Keratinocyte (primary cell): ENCODE measurements around the gene TBC1D20. TPM values are rescaled to one million over a fixed set of nuclear protein-coding genes. Genes with fewer than 3 reads are reported as not detected.

Experiments
- DNase-seq: peaks from one replicate; pipeline ENCODE4 v3.0.0-alpha.2; 2011; ENCODE audit warnings: low read depth, missing footprints, low spot score
- FAIRE-seq: peaks from 2 replicates; lab custom pipeline; 2011; peaks lifted over from hg19 to GRCh38; lab: Jason Lieb, UNC
- H2AFZ ChIP-seq: 2 replicates; pipeline ENCODE4 v1.6.0; 2012; ENCODE audit warnings: low read length, control low read depth, inconsistent platforms; ENCODE audit not compliant: control insufficient read depth
- H3K27ac ChIP-seq: 2 replicates; pipeline ENCODE4 v1.5.1; 2011; ENCODE audit warnings: low read length; ENCODE audit not compliant: control insufficient read depth, insufficient read depth
- H3K27me3 ChIP-seq: 3 replicates; pipeline ENCODE4 v1.6.0; 2011; ENCODE audit warnings: low read length; ENCODE audit not compliant: control insufficient read depth, insufficient read depth; ENCODE audit errors: extremely low read depth
- H3K36me3 ChIP-seq, 2 experiments: 2 replicates in 1 of 2; 3 replicates in 1 of 2; pipeline ENCODE4 v1.5.1; 2011; ENCODE audit warnings: low read length in 2 of 2, mild to moderate bottlenecking in 1 of 2; ENCODE audit not compliant: control insufficient read depth in 2 of 2, insufficient read depth in 2 of 2; ENCODE audit errors: extremely low read depth in 1 of 2
- H3K4me1 ChIP-seq: 3 replicates; pipeline ENCODE4 v1.5.1; 2011; ENCODE audit warnings: low read length; ENCODE audit not compliant: control insufficient read depth, insufficient read depth; ENCODE audit errors: extremely low read depth
- H3K4me2 ChIP-seq: 3 replicates; pipeline ENCODE4 v1.6.0; 2011; ENCODE audit warnings: low read depth, low read length; ENCODE audit not compliant: control insufficient read depth, insufficient read depth; ENCODE audit errors: extremely low read depth
- H3K4me3 ChIP-seq, 3 experiments: fragments of 200-600 bp in 1 of 3; sonication (generic) in 1 of 3; 2 replicates in 2 of 3; 3 replicates in 1 of 3; pipeline ENCODE4 v1.5.1; 2011 to 2016; ENCODE audit warnings: low read length in 3 of 3, mild to moderate bottlenecking in 3 of 3, control low read depth in 2 of 3, inconsistent platforms in 1 of 3, low read depth in 1 of 3, mixed read lengths in 1 of 3, mixed run types in 1 of 3, moderate library complexity in 1 of 3; ENCODE audit not compliant: control insufficient read depth in 2 of 3, insufficient read depth in 2 of 3; ENCODE audit errors: extremely low read depth in 1 of 3
- H3K79me2 ChIP-seq: 2 replicates; pipeline ENCODE4 v1.6.0; 2012; ENCODE audit warnings: low read length; ENCODE audit not compliant: control insufficient read depth, insufficient read depth
- H3K9ac ChIP-seq: 3 replicates; pipeline ENCODE4 v1.6.0; 2011; ENCODE audit warnings: low read length; ENCODE audit not compliant: control insufficient read depth, insufficient read depth; ENCODE audit errors: extremely low read depth
- H3K9me1 ChIP-seq: 3 replicates; pipeline ENCODE4 v1.6.0; 2011; ENCODE audit warnings: low read length; ENCODE audit not compliant: control insufficient read depth, insufficient read depth; ENCODE audit errors: extremely low read depth
- H3K9me3 ChIP-seq: 2 replicates; pipeline ENCODE4 v1.5.1; 2012; ENCODE audit warnings: low read depth, low read length; ENCODE audit not compliant: control insufficient read depth
- H4K20me1 ChIP-seq: 3 replicates; pipeline ENCODE4 v1.6.0; 2011; ENCODE audit warnings: low read length; ENCODE audit not compliant: control insufficient read depth, insufficient read depth; ENCODE audit errors: extremely low read depth
- EZH2 ChIP-seq: IDR thresholded peaks from one replicate; pipeline ENCODE4 v1.6.1; 2012; ENCODE audit warnings: inconsistent platforms, mild to moderate bottlenecking, low read length, moderate library complexity
- dilution Hi-C: fragments of 300-500 bp; cut with MboI; formaldehyde crosslinking; loops from one replicate; pipeline ENCODE4 v1.7.0; 2020; ENCODE audit warnings: low sequenced_read_pairs; ENCODE audit not compliant: extremely low pct_ligation_motif_present
- polyA plus RNA-seq, 5 experiments: library from polyadenylated mRNA; depleted of rRNA in 3 of 5; stranded (reverse) in 3 of 5; stranded (forward) in 1 of 5; unstranded in 1 of 5; fragments of >200 nt; gene quantifications; 1 replicate in 1 of 5; 2 replicates in 3 of 5; 3 replicates in 1 of 5; pipeline versions ENCODE4 v1.2.1 to v1.2.3, GENCODE V29; 2011 to 2012; ENCODE audit warnings: missing spikeins in 2 of 5, low read depth in 1 of 5, low replicate concordance in 1 of 5
- TF ChIP-seq, protein P1 (sequence below), 3 experiments: IDR thresholded peaks in 1 of 3; conservative IDR thresholded peaks in 1 of 3; optimal IDR thresholded peaks in 1 of 3; 2 replicates in 2 of 3; 3 replicates in 1 of 3; pipeline versions ENCODE3 to v1.5.1; 2011; ENCODE audit warnings: low read length in 3 of 3, mild to moderate bottlenecking in 3 of 3, moderate library complexity in 2 of 3, control low read depth in 1 of 3, inconsistent platforms in 1 of 3; ENCODE audit not compliant: insufficient read depth in 2 of 3; ENCODE audit errors: extremely low read depth in 1 of 3

Gene TBC1D20
- polyA plus RNA-seq, 1 donor (not counting 4 experiments of a cell fraction or from before 2014, with no cell fraction given) = 24.5 TPM

DNA sequence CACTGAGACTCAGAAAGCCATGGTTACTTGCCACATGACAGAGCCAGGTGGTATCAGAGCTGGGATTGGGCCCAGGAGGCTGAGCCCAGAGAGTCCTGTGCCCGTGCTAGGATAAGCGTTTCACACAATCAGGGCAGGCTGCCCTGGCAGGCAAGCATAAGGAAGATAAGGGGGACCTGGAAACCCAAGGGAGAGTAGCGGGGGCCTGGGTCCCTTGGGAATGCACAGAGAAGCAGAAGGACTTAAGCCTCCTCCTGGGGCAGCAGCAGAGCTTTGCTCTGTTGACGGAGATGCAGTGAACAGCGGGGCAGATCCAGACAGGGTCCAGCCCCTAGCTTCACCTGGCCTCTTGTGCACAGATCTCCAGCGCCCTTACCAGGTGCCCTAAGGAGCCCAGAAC, 73.1 kb downstream of the TBC1D20 start:
- no peaks in the 10 kb centered on the region for H3K9me1 ChIP-seq
- FAIRE-seq (no peak), DNase-seq (no peak)
- peaks cover 41 to 70% of the 10 kb centered on the region in 2 experiments for H3K36me3 ChIP-seq
- no peak overlapping the region for H2AFZ ChIP-seq
- H3K4me2 ChIP-seq = no peak overlapping the region
- H3K9ac ChIP-seq = no peak overlapping the region
- peaks cover 15% of the 10 kb centered on the region for H4K20me1 ChIP-seq
- no peak overlapping the region for H3K4me3 ChIP-seq
- H3K4me1 ChIP-seq = peaks cover 2% of the 10 kb centered on the region
- no peak for TF ChIP-seq EZH2
- TF ChIP-seq, protein P1, sequence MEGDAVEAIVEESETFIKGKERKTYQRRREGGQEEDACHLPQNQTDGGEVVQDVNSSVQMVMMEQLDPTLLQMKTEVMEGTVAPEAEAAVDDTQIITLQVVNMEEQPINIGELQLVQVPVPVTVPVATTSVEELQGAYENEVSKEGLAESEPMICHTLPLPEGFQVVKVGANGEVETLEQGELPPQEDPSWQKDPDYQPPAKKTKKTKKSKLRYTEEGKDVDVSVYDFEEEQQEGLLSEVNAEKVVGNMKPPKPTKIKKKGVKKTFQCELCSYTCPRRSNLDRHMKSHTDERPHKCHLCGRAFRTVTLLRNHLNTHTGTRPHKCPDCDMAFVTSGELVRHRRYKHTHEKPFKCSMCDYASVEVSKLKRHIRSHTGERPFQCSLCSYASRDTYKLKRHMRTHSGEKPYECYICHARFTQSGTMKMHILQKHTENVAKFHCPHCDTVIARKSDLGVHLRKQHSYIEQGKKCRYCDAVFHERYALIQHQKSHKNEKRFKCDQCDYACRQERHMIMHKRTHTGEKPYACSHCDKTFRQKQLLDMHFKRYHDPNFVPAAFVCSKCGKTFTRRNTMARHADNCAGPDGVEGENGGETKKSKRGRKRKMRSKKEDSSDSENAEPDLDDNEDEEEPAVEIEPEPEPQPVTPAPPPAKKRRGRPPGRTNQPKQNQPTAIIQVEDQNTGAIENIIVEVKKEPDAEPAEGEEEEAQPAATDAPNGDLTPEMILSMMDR (optimal IDR thresholded peaks at IDR 0.05 in 1 of 3, IDR thresholded peaks at IDR 0.05 in 1 of 3, conservative IDR thresholded peaks at IDR 0.05 in 1 of 3; ENCODE audit: extremely low read depth in 1 of 3, insufficient read depth in 2 of 3, low read length in 3 of 3) = no peak
- H3K79me2 ChIP-seq = peaks cover 38% of the 10 kb centered on the region
- H3K27ac ChIP-seq = no peak overlapping the region
- dilution Hi-C loops = no loop called here
- no peaks in the 10 kb centered on the region for H3K27me3 ChIP-seq
- no peaks in the 10 kb centered on the region for H3K9me3 ChIP-seq

DNA sequence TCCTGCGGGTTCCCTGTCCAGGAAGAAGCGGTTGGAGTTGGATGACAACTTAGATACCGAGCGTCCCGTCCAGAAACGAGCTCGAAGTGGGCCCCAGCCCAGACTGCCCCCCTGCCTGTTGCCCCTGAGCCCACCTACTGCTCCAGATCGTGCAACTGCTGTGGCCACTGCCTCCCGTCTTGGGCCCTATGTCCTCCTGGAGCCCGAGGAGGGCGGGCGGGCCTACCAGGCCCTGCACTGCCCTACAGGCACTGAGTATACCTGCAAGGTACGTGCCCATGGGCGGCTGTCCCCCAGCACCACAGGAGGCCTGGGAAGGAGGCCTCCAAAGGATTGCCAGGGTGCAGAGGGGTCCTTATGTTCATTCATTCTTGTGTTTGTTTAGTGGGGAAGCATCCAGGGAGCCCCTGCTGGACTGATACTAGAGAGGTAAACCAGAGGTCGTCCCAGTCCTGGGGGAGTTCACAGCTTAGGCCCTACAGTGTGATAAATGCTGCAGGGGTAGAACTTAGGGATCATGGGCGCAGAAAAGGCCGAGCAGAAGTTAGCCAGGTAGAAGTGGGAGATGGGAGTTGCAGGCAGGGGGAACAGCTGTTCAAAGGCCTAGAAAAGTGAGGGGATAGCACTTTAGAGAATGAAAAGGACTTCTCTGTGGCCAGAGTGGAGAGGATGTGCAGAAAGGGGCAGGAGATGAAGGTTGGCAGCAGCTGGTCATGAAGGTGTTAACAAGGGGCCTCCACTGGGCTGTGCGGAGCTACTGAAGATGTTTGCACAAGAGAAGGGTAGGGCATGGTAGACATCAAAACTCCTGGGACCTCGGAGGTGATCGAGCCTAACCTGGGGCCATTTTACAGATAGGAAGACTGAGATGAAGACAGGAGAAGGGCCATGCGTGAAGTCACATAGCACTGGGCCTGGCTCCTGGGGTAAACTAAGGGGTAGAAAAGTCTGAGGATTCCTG, 74.0 kb downstream of the TBC1D20 start:
- Histone ChIP-seq H2AFZ (no peak overlapping the region), H3K9ac (no peak overlapping the region), H3K4me2 (no peak overlapping the region), H3K79me2 (peaks cover 47% of the 10 kb centered on the region), H3K9me1 (no peaks in the 10 kb centered on the region), H3K4me3 (no peak overlapping the region), H3K27me3 (no peaks in the 10 kb centered on the region), H3K36me3 (peaks cover 44 to 68% of the 10 kb centered on the region in 2 experiments), H3K9me3 (no peaks in the 10 kb centered on the region), H3K4me1 (peaks cover 5% of the 10 kb centered on the region), H3K27ac (no peak overlapping the region), H4K20me1 (peaks cover 15% of the 10 kb centered on the region)
- DNase-seq (no peak), FAIRE-seq (no peak)
- dilution Hi-C loops = no loop called here
- no peak for TF ChIP-seq EZH2
- TF ChIP-seq, protein P1 (optimal IDR thresholded peaks at IDR 0.05 in 1 of 3, IDR thresholded peaks at IDR 0.05 in 1 of 3, conservative IDR thresholded peaks at IDR 0.05 in 1 of 3; ENCODE audit: extremely low read depth in 1 of 3, insufficient read depth in 2 of 3, low read length in 3 of 3) = no peak
